Measurements from ENCODE around the gene SYT6. TPM values are rescaled to one million over a fixed set of nuclear protein-coding genes. Genes with fewer than 3 reads are reported as not detected.
A peak's percentile ranks its signal among the peaks of the same experiment; 100 is the strongest.

The SYT6 gene
- total and polyA plus RNA-seq, 10 of the 15 experiments (the other 5 are each of a cell fraction or from before 2014, with no cell fraction given): 0.05 to 0.39 TPM; not detected in 8

DNA sequence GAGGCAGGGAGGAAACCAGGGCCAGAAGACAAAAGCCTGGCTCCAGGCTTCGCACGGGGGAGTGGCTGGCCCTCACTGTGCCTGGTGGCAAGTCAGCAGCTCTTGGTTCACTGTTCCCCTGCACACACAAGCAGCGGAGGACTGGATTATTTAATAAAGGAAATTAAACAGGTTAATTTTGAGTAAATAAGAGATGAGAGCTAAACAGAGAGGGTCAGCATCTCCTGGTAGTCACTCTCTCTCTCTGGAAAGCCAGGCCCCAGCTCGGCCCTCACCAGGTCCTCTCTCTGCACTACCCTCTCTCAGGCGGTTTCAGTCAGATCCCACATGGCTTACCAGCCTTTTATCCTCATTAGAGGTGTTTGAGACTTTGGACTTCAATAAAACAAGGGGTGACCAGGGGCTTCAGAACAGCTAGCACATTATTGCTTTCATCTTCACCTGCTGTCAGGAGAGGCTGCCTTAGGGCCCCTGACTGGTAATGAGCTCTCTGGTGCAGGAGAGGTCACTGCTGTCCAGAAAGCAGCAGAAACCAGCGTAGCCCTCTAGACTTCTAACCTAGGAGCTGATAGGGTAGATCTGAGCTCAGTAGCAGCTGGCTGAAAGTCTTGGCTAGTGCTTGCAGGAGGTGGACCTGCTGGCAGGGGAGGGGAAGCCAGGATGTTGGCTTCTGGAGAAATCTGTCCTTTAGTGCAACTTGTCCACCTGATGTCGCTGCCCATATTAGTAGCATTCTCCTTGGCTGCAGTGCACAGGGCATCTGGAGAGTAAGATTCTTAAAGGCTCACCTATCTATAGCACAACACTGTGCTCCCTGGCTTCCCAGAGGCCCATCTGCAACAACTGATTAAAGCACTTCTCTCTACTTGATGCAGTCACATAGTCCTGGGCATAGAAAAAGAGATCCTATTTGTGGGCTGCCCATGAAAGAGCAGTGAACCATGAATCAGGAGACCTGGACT lies 45.9 kb downstream of the SYT6 start:
- WGBS (ENCODE audit: insufficient coverage, insufficient replicate concordance, low lambda C conversion rate, missing lambda C conversion rate): 45% methylated on average over 7 of the region's 7 CpGs
- H3K4me1 ChIP-seq (ENCODE audit: control insufficient read depth, insufficient read depth, low read length): peaks cover 7% of the 10 kb centered on the region; the same call in 1 of the 2 replicates
- POLR2A ChIA-PET: no interaction called here

More for the DNA sequence above, 45.9 kb downstream of the SYT6 start:
- Histone ChIP-seq H3K27me3 (replicated peaks in 1 of 2; ENCODE audit: control insufficient read depth in 2 of 2, insufficient read depth in 2 of 2, low read length in 1 of 2) (no peaks in the 10 kb centered on the region; a peak in 1 of 4 replicates), H3K9me3 (replicated peaks; ENCODE audit: control insufficient read depth, insufficient read depth, low read length) (no peaks in the 10 kb centered on the region), H4K20me1 (ENCODE audit: control insufficient read depth, insufficient read depth) (no peaks in the 10 kb centered on the region), H2AFZ (ENCODE audit: control insufficient read depth, low read depth, low read length) (no peak overlapping the region), H3K9ac (ENCODE audit: control insufficient read depth, insufficient read depth, low read length) (no peak overlapping the region), H3K27ac (ENCODE audit: control insufficient read depth, insufficient read depth) (no peak overlapping the region), H3K36me3 (ENCODE audit: control insufficient read depth in 2 of 2, insufficient read depth in 2 of 2, low read length in 1 of 2) (no peaks in the 10 kb centered on the region), H3K4me2 (ENCODE audit: control insufficient read depth, insufficient read depth) (no peak overlapping the region; the same call in 1 of the 2 replicates), H3K4me3 (no peak overlapping the region), H3K79me2 (ENCODE audit: control insufficient read depth, insufficient read depth, low read length) (no peaks in the 10 kb centered on the region)
- no TSS peak for BruUV-seq (replicated peaks)
- RAD21 ChIA-PET (ENCODE audit: unreplicated experiment): interaction anchor here (1.0 to 1.7 kb wide), 4 partner anchors 12 to 175 kb away, joined by 3 to 5 read pairs (median 4); no protein-coding TSS in a partner anchor
- intact Hi-C loops (cut with micrococcal nuclease; ENCODE audit: unreplicated experiment) (loop anchor here (10.0 kb wide), 1 partner anchor 177 kb away; no protein-coding TSS in a partner anchor), in situ Hi-C loops (cut with MboI) (no loop called here)
- FAIRE-seq: no peak
- DNase-seq (ENCODE audit: low read depth, low spot score): no peak
- TF ChIP-seq, protein P1, sequence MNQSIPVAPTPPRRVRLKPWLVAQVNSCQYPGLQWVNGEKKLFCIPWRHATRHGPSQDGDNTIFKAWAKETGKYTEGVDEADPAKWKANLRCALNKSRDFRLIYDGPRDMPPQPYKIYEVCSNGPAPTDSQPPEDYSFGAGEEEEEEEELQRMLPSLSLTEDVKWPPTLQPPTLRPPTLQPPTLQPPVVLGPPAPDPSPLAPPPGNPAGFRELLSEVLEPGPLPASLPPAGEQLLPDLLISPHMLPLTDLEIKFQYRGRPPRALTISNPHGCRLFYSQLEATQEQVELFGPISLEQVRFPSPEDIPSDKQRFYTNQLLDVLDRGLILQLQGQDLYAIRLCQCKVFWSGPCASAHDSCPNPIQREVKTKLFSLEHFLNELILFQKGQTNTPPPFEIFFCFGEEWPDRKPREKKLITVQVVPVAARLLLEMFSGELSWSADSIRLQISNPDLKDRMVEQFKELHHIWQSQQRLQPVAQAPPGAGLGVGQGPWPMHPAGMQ (IDR thresholded peaks at IDR 0.05; ENCODE audit: borderline replicate concordance): no peak
- TF ChIP-seq WRNIP1 (IDR thresholded peaks at IDR 0.05; ENCODE audit: borderline replicate concordance, low read depth, low read length) (no peak), RAD21 (IDR thresholded peaks at IDR 0.05; ENCODE audit: insufficient read depth, low read depth, low read length) (0 out of 2 replicates have a peak, but pooled peaks have one; percentile 26), ZNF384 (IDR thresholded peaks at IDR 0.05; ENCODE audit: borderline replicate concordance, low read depth, low read length) (no peak)
- TF ChIP-seq, protein P2, sequence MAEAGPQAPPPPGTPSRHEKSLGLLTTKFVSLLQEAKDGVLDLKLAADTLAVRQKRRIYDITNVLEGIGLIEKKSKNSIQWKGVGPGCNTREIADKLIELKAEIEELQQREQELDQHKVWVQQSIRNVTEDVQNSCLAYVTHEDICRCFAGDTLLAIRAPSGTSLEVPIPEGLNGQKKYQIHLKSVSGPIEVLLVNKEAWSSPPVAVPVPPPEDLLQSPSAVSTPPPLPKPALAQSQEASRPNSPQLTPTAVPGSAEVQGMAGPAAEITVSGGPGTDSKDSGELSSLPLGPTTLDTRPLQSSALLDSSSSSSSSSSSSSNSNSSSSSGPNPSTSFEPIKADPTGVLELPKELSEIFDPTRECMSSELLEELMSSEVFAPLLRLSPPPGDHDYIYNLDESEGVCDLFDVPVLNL (IDR thresholded peaks at IDR 0.05; ENCODE audit: low read depth, low read length): no peak
- SMC1A ChIA-PET (ENCODE audit: uncharacterized antibody, unreplicated experiment): interaction anchor here (0.6 to 1.0 kb wide), 4 partner anchors 28 to 175 kb away, joined by 3 read pairs; no protein-coding TSS in a partner anchor
- CTCF ChIA-PET: interaction anchor here (1.0 to 1.8 kb wide), 4 partner anchors 11 to 175 kb away, joined by 3 to 11 read pairs (median 4); no protein-coding TSS in a partner anchor
- no peak for ATAC-seq

Data from GM12878 (cell line).